H1 (cell line): ENCODE results near the gene WDR48. TPM values are rescaled to one million over a fixed set of nuclear protein-coding genes. Genes with fewer than 3 reads are reported as not detected.

Experiments
- CTCF ChIA-PET: fragments of 300-600 bp; sonication (Branson Sonifier 250); formaldehyde crosslinking; loops from one replicate; lab custom pipeline; 2021; ENCODE audit not compliant: partially characterized antibody; lab: Charles Lee
- POLR2A ChIA-PET: fragments of 300-600 bp; sonication (Branson Sonifier 250); formaldehyde crosslinking; loops from one replicate; lab custom pipeline; 2021; ENCODE audit warnings: inconsistent platforms; ENCODE audit not compliant: partially characterized antibody; lab: Charles Lee
- DNase-seq, 2 experiments: peaks; one replicate each; pipeline versions ENCODE4 v3.0.0 to v3.0.0-alpha.2; 2010 to 2022; ENCODE audit warnings: low spot score in 2 of 2, low read depth in 1 of 2, mixed read lengths in 1 of 2
- FAIRE-seq: peaks from 2 replicates; lab custom pipeline; 2011; peaks lifted over from hg19 to GRCh38; lab: Jason Lieb, UNC
- H2AFZ ChIP-seq: 2 replicates; pipeline ENCODE4 v1.8.1; 2012; ENCODE audit warnings: low read length, inconsistent platforms
- H2AK5ac ChIP-seq: 2 replicates; pipeline ENCODE4 v1.6.1; 2013; ENCODE audit warnings: low read depth, low read length
- H2BK120ac ChIP-seq: replicated peaks from 2 replicates; pipeline ENCODE3; 2013; ENCODE audit warnings: low read depth, low read length, inconsistent platforms
- H2BK12ac ChIP-seq: 2 replicates; pipeline ENCODE4 v1.6.1; 2013; ENCODE audit warnings: low read depth, low read length
- H2BK15ac ChIP-seq: 2 replicates; pipeline ENCODE4 v1.6.1; 2013; ENCODE audit warnings: low read length
- H2BK20ac ChIP-seq: 2 replicates; pipeline ENCODE4 v1.6.1; 2013; ENCODE audit warnings: low read length
- H2BK5ac ChIP-seq: 2 replicates; pipeline ENCODE4 v1.6.1; 2013; ENCODE audit warnings: low read depth, low read length
- H3K14ac ChIP-seq: 2 replicates; pipeline ENCODE4 v1.6.1; 2013; ENCODE audit warnings: inconsistent platforms; ENCODE audit not compliant: insufficient read length
- H3K18ac ChIP-seq: 2 replicates; pipeline ENCODE4 v1.6.1; 2013; ENCODE audit warnings: low read length; ENCODE audit errors: extremely low read depth
- H3K23ac ChIP-seq: 2 replicates; pipeline ENCODE4 v1.6.1; 2013; ENCODE audit warnings: inconsistent platforms; ENCODE audit not compliant: insufficient read length
- H3K23me2 ChIP-seq: 2 replicates; pipeline ENCODE4 v1.6.1; 2013; ENCODE audit warnings: low read depth, low read length
- H3K27ac ChIP-seq: 2 replicates; pipeline ENCODE4 v1.6.1; 2011; ENCODE audit warnings: low read depth, low read length, inconsistent platforms
- H3K27me3 ChIP-seq, 4 experiments: replicated peaks in 1 of 4; 1 replicate in 1 of 4; 2 replicates in 3 of 4; pipeline versions ENCODE4 v1.6.1 to v1.8.1; 2011 to 2013; ENCODE audit warnings: low read length in 3 of 4, mild to moderate bottlenecking in 3 of 4, inconsistent platforms in 2 of 4, mixed read lengths in 2 of 4, moderate library complexity in 1 of 4; ENCODE audit not compliant: control insufficient read depth in 3 of 4, insufficient read depth in 3 of 4; ENCODE audit errors: extremely low read depth in 1 of 4
- H3K36me3 ChIP-seq, 4 experiments: 2 replicates each; pipeline versions ENCODE4 v1.6.1 to v1.8.1; 2011 to 2013; ENCODE audit warnings: mild to moderate bottlenecking in 4 of 4, low read length in 3 of 4, moderate library complexity in 2 of 4, control low read depth in 1 of 4, inconsistent platforms in 1 of 4; ENCODE audit not compliant: insufficient read depth in 4 of 4, control insufficient read depth in 2 of 4
- H3K4ac ChIP-seq: replicated peaks from 2 replicates; pipeline ENCODE3; 2013; ENCODE audit warnings: low read length, low read depth, mixed read lengths, inconsistent platforms; ENCODE audit not compliant: insufficient read length
- H3K4me1 ChIP-seq, 4 experiments: replicated peaks in 1 of 4; 1 replicate in 1 of 4; 2 replicates in 3 of 4; pipeline versions ENCODE4 v1.6.1 to v1.8.1; 2011 to 2013; ENCODE audit warnings: low read length in 3 of 4, inconsistent platforms in 2 of 4, mixed read lengths in 1 of 4; ENCODE audit not compliant: insufficient read depth in 4 of 4, control insufficient read depth in 3 of 4
- H3K4me2 ChIP-seq, 2 experiments: 2 replicates each; pipeline versions ENCODE4 v1.6.1 to v1.8.1; 2011 to 2013; ENCODE audit warnings: low read depth in 2 of 2, low read length in 2 of 2, control low read depth in 1 of 2, inconsistent platforms in 1 of 2, mild to moderate bottlenecking in 1 of 2; ENCODE audit not compliant: insufficient read depth in 1 of 2
- H3K4me3 ChIP-seq, 4 experiments: fragments of 200-600, 300-600 bp in 1 of 4; sonication (generic), shearing (Covaris generic), sonication (Bioruptor Twin) in 1 of 4; 2 replicates each; pipeline versions ENCODE4 v1.5.1 to v1.8.1; 2011 to 2016; ENCODE audit warnings: low read length in 4 of 4, low read depth in 3 of 4, control low read depth in 2 of 4, inconsistent platforms in 2 of 4, mild to moderate bottlenecking in 2 of 4, mixed read lengths in 1 of 4, moderate library complexity in 1 of 4; ENCODE audit not compliant: insufficient read depth in 2 of 4; ENCODE audit errors: extremely low read depth in 1 of 4
- H3K56ac ChIP-seq: replicated peaks from 2 replicates; pipeline ENCODE3; 2013; ENCODE audit warnings: low read depth, mild to moderate bottlenecking, mixed read lengths, low read length, inconsistent platforms; ENCODE audit not compliant: insufficient read length
- H3K79me1 ChIP-seq: 2 replicates; pipeline ENCODE4 v1.6.1; 2013; ENCODE audit warnings: low read depth, low read length, control low read depth
- H3K79me2 ChIP-seq, 2 experiments: 2 replicates each; pipeline versions ENCODE4 v1.6.1 to v1.8.1; 2012 to 2013; ENCODE audit warnings: low read length in 2 of 2, mild to moderate bottlenecking in 2 of 2, inconsistent platforms in 1 of 2; ENCODE audit not compliant: insufficient read depth in 2 of 2, control insufficient read depth in 1 of 2
- H3K9ac ChIP-seq, 4 experiments: replicated peaks in 1 of 4; 1 replicate in 1 of 4; 2 replicates in 3 of 4; pipeline versions ENCODE4 v1.6.1 to v1.8.1; 2011 to 2013; ENCODE audit warnings: low read depth in 3 of 4, low read length in 3 of 4, control low read depth in 2 of 4, mild to moderate bottlenecking in 2 of 4, moderate library complexity in 2 of 4, inconsistent platforms in 1 of 4; ENCODE audit errors: extremely low read depth in 1 of 4
- H3K9me3 ChIP-seq, 2 experiments: 2 replicates each; pipeline versions ENCODE4 v1.6.1 to v1.8.1; 2012 to 2013; ENCODE audit warnings: mild to moderate bottlenecking in 2 of 2, moderate library complexity in 2 of 2, control low read depth in 1 of 2, inconsistent platforms in 1 of 2, low read depth in 1 of 2, low read length in 1 of 2, mixed read lengths in 1 of 2; ENCODE audit not compliant: insufficient read depth in 2 of 2
- H4K20me1 ChIP-seq, 2 experiments: replicated peaks in 1 of 2; 2 replicates each; pipeline versions ENCODE3 to v1.8.1; 2011 to 2013; ENCODE audit warnings: inconsistent platforms in 2 of 2, low read length in 2 of 2, mild to moderate bottlenecking in 1 of 2; ENCODE audit not compliant: insufficient read depth in 2 of 2, control insufficient read depth in 1 of 2
- H4K5ac ChIP-seq: 2 replicates; pipeline ENCODE4 v1.6.1; 2013; ENCODE audit warnings: low read length, low read depth, mixed read lengths, inconsistent platforms; ENCODE audit not compliant: insufficient read length
- H4K8ac ChIP-seq: 2 replicates; pipeline ENCODE4 v1.8.0; 2013; ENCODE audit warnings: mild to moderate bottlenecking, moderate library complexity, low read length, inconsistent platforms; ENCODE audit not compliant: insufficient read depth; ENCODE audit errors: extremely low read depth
- H4K91ac ChIP-seq: replicated peaks from 2 replicates; pipeline ENCODE3; 2013; ENCODE audit warnings: low read length, mixed read lengths, inconsistent platforms; ENCODE audit not compliant: insufficient read length
- RNF2 ChIP-seq: fragments of 200-900, 300-1000 bp; sonication (generic); IDR thresholded peaks from 2 replicates; pipeline ENCODE4 v1.7.1; 2016; ENCODE audit warnings: borderline replicate concordance, low read depth, mild to moderate bottlenecking, antibody characterized with exemption, low read length; ENCODE audit not compliant: poor library complexity, severe bottlenecking; ENCODE audit errors: missing control alignments
- YY1 ChIP-seq: IDR thresholded peaks from 2 replicates; pipeline ENCODE4 v1.6.1; 2011; ENCODE audit warnings: low read depth, mild to moderate bottlenecking, low read length
- WGBS, 2 experiments: shearing (Covaris generic) in 1 of 2; methylation state at CpG; one replicate each; pipeline versions ENCODE4 v1.1.6 to v1.1.7; 2013 to 2015; ENCODE audit warnings: low lambda C conversion rate in 2 of 2, mixed read lengths in 2 of 2, inconsistent platforms in 1 of 2, low coverage in 1 of 2, missing lambda C conversion rate in 1 of 2; ENCODE audit not compliant: insufficient replicate concordance in 2 of 2, insufficient coverage in 1 of 2, insufficient read length in 1 of 2; ENCODE audit errors: extremely low coverage in 1 of 2, missing lambda C conversion rate in 1 of 2; 5-methylcytosine and 5-hydroxymethylcytosine counted together
- polyA plus RNA-seq, 7 experiments: library from polyadenylated mRNA; depleted of rRNA in 3 of 7; stranded (reverse) in 5 of 7; unstranded in 2 of 7; fragments of >200 nt in 5 of 7; fragments of 200-250 nt in 2 of 7; gene quantifications; 1 replicate in 5 of 7; 2 replicates in 1 of 7; 4 replicates in 1 of 7; pipeline versions ENCODE4 v1.2.1 to v1.2.3, GENCODE V29; 2011 to 2013; ENCODE audit warnings: missing spikeins in 2 of 7, mixed read lengths in 2 of 7
- total RNA-seq: library from RNA; stranded (reverse); fragmentation: NEBNext Ultra II Directional; extraction: Animal tissue kit (Norgen Biotek cat#: 25700); gene quantifications from 2 replicates; pipeline ENCODE4 v1.2.1, GENCODE V29; 2021

Gene WDR48
- total and polyA plus RNA-seq, 2 of the 8 experiments (the other 6 are each of a cell fraction or from before 2014, with no cell fraction given): 21.2 to 54.1 TPM

DNA sequence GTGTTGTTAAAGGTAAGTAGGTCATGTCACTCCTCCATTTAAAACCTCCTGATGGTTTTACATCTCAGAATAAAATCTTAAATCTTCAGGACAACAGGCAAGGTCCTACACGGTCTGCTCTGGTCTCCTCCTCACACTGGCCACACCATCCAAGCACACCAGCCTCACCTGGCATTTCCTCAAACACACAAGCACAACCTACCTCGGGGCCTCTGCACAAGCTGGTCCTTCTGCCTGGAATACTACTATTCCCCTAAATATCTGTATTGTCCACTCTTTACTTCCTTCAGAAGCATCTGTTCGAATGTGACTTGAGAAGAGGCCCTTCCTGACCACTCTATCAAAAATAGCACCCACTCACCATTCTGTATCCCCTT is 53.9 kb downstream of the WDR48 start:
- no peaks in the 10 kb centered on the region for H3K36me3 ChIP-seq
- H3K27me3 ChIP-seq: peaks cover 0 to 8% (median 3%) of the 10 kb centered on the region in 4 experiments; a peak in 2 of 7 replicates
- ChIA-PET CTCF (interaction anchor here (1.2 to 10.4 kb wide), 13 partner anchors 9 to 185 kb away, joined by 3 to 106 read pairs (median 6); no protein-coding TSS in a partner anchor), POLR2A (interaction anchor here (0.7 to 2.5 kb wide), 4 partner anchors 13 to 46 kb away, joined by 3 to 8 read pairs (median 5); no protein-coding TSS in a partner anchor)
- TF ChIP-seq YY1: no peak
- TF ChIP-seq RNF2: no peak
- H2BK15ac ChIP-seq: no peak overlapping the region
- H4K8ac ChIP-seq: no peak overlapping the region
- no peak overlapping the region for H3K4ac ChIP-seq
- H3K14ac ChIP-seq: no peak overlapping the region
- no peak overlapping the region for H3K23ac ChIP-seq
- no peaks in the 10 kb centered on the region; a peak in 1 of 4 replicates for H3K9me3 ChIP-seq
- no peak overlapping the region for H2BK12ac ChIP-seq
- no peak overlapping the region for H4K5ac ChIP-seq
- no peak overlapping the region for H3K27ac ChIP-seq
- H2AK5ac ChIP-seq: peak overlapping the region; percentile 33; the same call in 1 of the 2 replicates
- H4K91ac ChIP-seq: no peak overlapping the region
- no peak overlapping the region for H3K9ac ChIP-seq
- H3K4me2 ChIP-seq: peak overlapping the region in 1 of 2 experiments; percentile 93; a peak in 1 of 4 replicates
- no peak overlapping the region for H2BK20ac ChIP-seq
- 90% methylated on average over 3 of the region's 3 CpGs; no CpG with 5 or more reads in 1 of the 2 experiments for WGBS, 2 experiments
- FAIRE-seq (no peak), DNase-seq (no peak)
- H3K56ac ChIP-seq: no peak overlapping the region
- H4K20me1 ChIP-seq: peaks cover 0 to 12% of the 10 kb centered on the region in 2 experiments
- H2AFZ ChIP-seq: no peak overlapping the region
- no peak overlapping the region for H3K4me3 ChIP-seq
- H3K4me1 ChIP-seq: no peaks in the 10 kb centered on the region; a peak in 2 of 7 replicates
- no peak overlapping the region for H2BK5ac ChIP-seq
- H3K79me1 ChIP-seq: peaks cover 6% of the 10 kb centered on the region; the same call in 1 of the 2 replicates
- no peak overlapping the region for H2BK120ac ChIP-seq
- peaks cover 12% of the 10 kb centered on the region; the same call in 1 of the 2 replicates for H3K23me2 ChIP-seq
- H3K18ac ChIP-seq: no peak overlapping the region
- no peaks in the 10 kb centered on the region for H3K79me2 ChIP-seq
